Fibroblast of lung (primary cell): ENCODE results near the gene BMP8A. TPM values are rescaled to one million over a fixed set of nuclear protein-coding genes. Genes with fewer than 3 reads are reported as not detected.
A peak's percentile ranks its signal among the peaks of the same experiment; 100 is the strongest.

ENCODE experiments used
- DNase-seq, 2 donors: peaks; one replicate each; pipeline versions ENCODE4 v3.0.0 to v3.0.0-alpha.2; 2010; ENCODE audit warnings: low read depth in 2 of 2
- H2AFZ ChIP-seq: 2 replicates; pipeline ENCODE4 v1.5.1; 2012; ENCODE audit warnings: low read length, control low read depth, inconsistent platforms
- H3K27ac ChIP-seq: 2 replicates; pipeline ENCODE4 v1.5.1; 2011; ENCODE audit warnings: low read length, control low read depth; ENCODE audit not compliant: insufficient read depth
- H3K27me3 ChIP-seq: 2 replicates; pipeline ENCODE4 v1.5.1; 2011; ENCODE audit warnings: mild to moderate bottlenecking, low read length; ENCODE audit not compliant: control insufficient read depth, insufficient read depth
- H3K36me3 ChIP-seq: 2 replicates; pipeline ENCODE4 v1.5.1; 2011; ENCODE audit warnings: low read length; ENCODE audit not compliant: control insufficient read depth, insufficient read depth
- H3K4me1 ChIP-seq: 2 replicates; pipeline ENCODE4 v1.5.1; 2011; ENCODE audit warnings: low read length; ENCODE audit not compliant: control insufficient read depth, insufficient read depth; ENCODE audit errors: extremely low read depth
- H3K4me2 ChIP-seq: 2 replicates; pipeline ENCODE4 v1.5.1; 2011; ENCODE audit warnings: low read length, control low read depth; ENCODE audit not compliant: insufficient read depth; ENCODE audit errors: extremely low read depth
- H3K4me3 ChIP-seq, 4 experiments: fragments of 200-600 bp in 1 of 4; sonication (generic) in 1 of 4; replicated peaks in 1 of 4; 2 replicates each; pipeline ENCODE4 v1.5.1; 2011 to 2016; ENCODE audit warnings: low read length in 4 of 4, low read depth in 3 of 4, mild to moderate bottlenecking in 3 of 4, control low read depth in 2 of 4, inconsistent platforms in 1 of 4, mixed read lengths in 1 of 4; ENCODE audit not compliant: insufficient read depth in 1 of 4; ENCODE audit errors: control extremely low read depth in 1 of 4
- H3K79me2 ChIP-seq: 2 replicates; pipeline ENCODE4 v1.5.1; 2012; ENCODE audit warnings: mild to moderate bottlenecking, low read length, inconsistent platforms; ENCODE audit not compliant: control insufficient read depth, insufficient read depth
- H3K9ac ChIP-seq: 2 replicates; pipeline ENCODE4 v1.5.1; 2011; ENCODE audit warnings: mild to moderate bottlenecking, low read length, control low read depth; ENCODE audit not compliant: insufficient read depth
- H3K9me3 ChIP-seq: 2 replicates; pipeline ENCODE4 v1.5.1; 2012; ENCODE audit warnings: low read depth, low read length; ENCODE audit not compliant: control insufficient read depth, insufficient read depth
- H4K20me1 ChIP-seq: 2 replicates; pipeline ENCODE4 v1.5.1; 2011; ENCODE audit warnings: low read length; ENCODE audit not compliant: control insufficient read depth, insufficient read depth; ENCODE audit errors: extremely low read depth
- CTCF ChIP-seq, 2 donors: IDR thresholded peaks in 1 of 2; conservative IDR thresholded peaks in 1 of 2; 1 replicate in 1 of 2; 2 replicates in 1 of 2; pipeline ENCODE4 v1.5.1; 2011 to 2012; ENCODE audit warnings: low read length in 2 of 2, control low read depth in 1 of 2, inconsistent platforms in 1 of 2, low read depth in 1 of 2, mild to moderate bottlenecking in 1 of 2
- EZH2 ChIP-seq: IDR thresholded peaks from 2 replicates; pipeline ENCODE4 v1.5.1; 2012; ENCODE audit warnings: low read length, control low read depth, mild to moderate bottlenecking; ENCODE audit errors: missing control alignments
- polyA plus RNA-seq, 2 donors: library from polyadenylated mRNA; depleted of rRNA in 1 of 2; stranded (reverse) in 1 of 2; unstranded in 1 of 2; fragments of >200 nt; gene quantifications; 2 replicates each; pipeline ENCODE4 v1.2.1, GENCODE V29; 2011 to 2012; ENCODE audit warnings: missing spikeins in 1 of 2
- total RNA-seq: library from RNA; depleted of rRNA; stranded (reverse); fragments of >200 nt; gene quantifications from 2 replicates; pipeline ENCODE4 v1.2.1, GENCODE V29; 2014

Gene BMP8A
- total and polyA plus RNA-seq, 2 donors (not counting 1 experiment from before 2014, with no cell fraction given): 0.33 to 0.41 TPM

- no peaks in the 10 kb centered on the region for H4K20me1 ChIP-seq
- peaks cover 1% of the 10 kb centered on the region for H3K79me2 ChIP-seq
- H3K4me2 ChIP-seq: no peak overlapping the region
- H3K27ac ChIP-seq: no peak overlapping the region
- H3K36me3 ChIP-seq: peaks cover 28% of the 10 kb centered on the region
- H3K4me1 ChIP-seq: peaks cover 5% of the 10 kb centered on the region
- H3K27me3 ChIP-seq: no peaks in the 10 kb centered on the region
- no peak overlapping the region for H3K9ac ChIP-seq
- H2AFZ ChIP-seq: no peak overlapping the region
- no peaks in the 10 kb centered on the region for H3K9me3 ChIP-seq
- no peak for DNase-seq
- no peak for TF ChIP-seq EZH2
- TF ChIP-seq CTCF (conservative IDR thresholded peaks at IDR 0.05 in 1 of 2, IDR thresholded peaks at IDR 0.05 in 1 of 2; ENCODE audit: low read depth in 1 of 2, low read length in 2 of 2): no peak
- no peak overlapping the region for H3K4me3 ChIP-seq
Measured at GRCh38 chr1:39452081-39452480, 39.4 kb upstream of the BMP8A start.

- Histone ChIP-seq H3K9ac (no peak overlapping the region), H3K4me3 (no peak overlapping the region), H3K36me3 (peaks cover 31% of the 10 kb centered on the region), H4K20me1 (no peaks in the 10 kb centered on the region), H3K9me3 (no peaks in the 10 kb centered on the region), H3K27ac (no peak overlapping the region), H3K4me1 (peaks cover 5% of the 10 kb centered on the region), H3K27me3 (no peaks in the 10 kb centered on the region), H3K79me2 (peaks cover 1% of the 10 kb centered on the region), H2AFZ (no peak overlapping the region), H3K4me2 (no peak overlapping the region)
- DNase-seq: no peak
- no peak for TF ChIP-seq EZH2
- TF ChIP-seq CTCF (conservative IDR thresholded peaks at IDR 0.05 in 1 of 2, IDR thresholded peaks at IDR 0.05 in 1 of 2; ENCODE audit: low read depth in 1 of 2, low read length in 2 of 2): no peak
Measured at GRCh38 chr1:39452540-39452939, 38.9 kb upstream of the BMP8A start.

- TF ChIP-seq CTCF (conservative IDR thresholded peaks at IDR 0.05 in 1 of 2, IDR thresholded peaks at IDR 0.05 in 1 of 2; ENCODE audit: low read depth in 1 of 2, low read length in 2 of 2): no peak
- TF ChIP-seq EZH2: no peak
- H4K20me1 ChIP-seq: no peaks in the 10 kb centered on the region
- H3K79me2 ChIP-seq: peaks cover 1% of the 10 kb centered on the region
- peak; percentile 74 to 83 for DNase-seq
- no peak overlapping the region for H3K9ac ChIP-seq
- no peak overlapping the region for H3K27ac ChIP-seq
- peaks cover 5% of the 10 kb centered on the region for H3K4me1 ChIP-seq
- H3K4me2 ChIP-seq: no peak overlapping the region
- H3K9me3 ChIP-seq: no peaks in the 10 kb centered on the region
- H3K4me3 ChIP-seq: no peak overlapping the region
- H2AFZ ChIP-seq: no peak overlapping the region
- peaks cover 38% of the 10 kb centered on the region for H3K36me3 ChIP-seq
- no peaks in the 10 kb centered on the region for H3K27me3 ChIP-seq
Measured at GRCh38 chr1:39453603-39454002, 37.8 kb upstream of the BMP8A start.
